H9 (cell line): Measurements from ENCODE around the gene LMF1. TPM values are rescaled to one million over a fixed set of nuclear protein-coding genes. Genes with fewer than 3 reads are reported as not detected.

Source experiments
- DNase-seq: peaks from one replicate; pipeline ENCODE4 v3.0.0-alpha.2; 2017
- H2AFZ ChIP-seq: one replicate; pipeline ENCODE4 v1.6.1; 2013; ENCODE audit warnings: mild to moderate bottlenecking, low read length, control low read depth, moderate library complexity
- H2AK5ac ChIP-seq: 2 replicates; pipeline ENCODE4 v1.6.1; 2013; ENCODE audit warnings: low read length, control low read depth, mixed read lengths; ENCODE audit not compliant: insufficient read length
- H2BK120ac ChIP-seq: one replicate; pipeline ENCODE4 v1.6.1; 2013; ENCODE audit warnings: low read depth, mild to moderate bottlenecking, low read length, control low read depth, inconsistent platforms; ENCODE audit not compliant: poor library complexity, severe bottlenecking
- H2BK12ac ChIP-seq: 2 replicates; pipeline ENCODE4 v1.6.1; 2013; ENCODE audit warnings: low read length, control low read depth, mixed read lengths, low read depth; ENCODE audit not compliant: insufficient read length
- H2BK15ac ChIP-seq: 2 replicates; pipeline ENCODE4 v1.6.1; 2013; ENCODE audit warnings: low read depth, low read length, control low read depth
- H2BK20ac ChIP-seq: one replicate; pipeline ENCODE4 v1.6.1; 2013; ENCODE audit warnings: low read depth, mild to moderate bottlenecking, low read length, control low read depth, inconsistent platforms; ENCODE audit not compliant: poor library complexity, severe bottlenecking
- H2BK5ac ChIP-seq: 2 replicates; pipeline ENCODE4 v1.6.1; 2013; ENCODE audit warnings: low read length, control low read depth, mixed read lengths; ENCODE audit not compliant: insufficient read length
- H3K14ac ChIP-seq: 2 replicates; pipeline ENCODE4 v1.6.1; 2013; ENCODE audit warnings: low read length, control low read depth; ENCODE audit not compliant: insufficient read depth
- H3K18ac ChIP-seq: 2 replicates; pipeline ENCODE4 v1.6.1; 2013; ENCODE audit warnings: low read depth, mild to moderate bottlenecking, mixed read lengths, low read length, control low read depth; ENCODE audit not compliant: insufficient read length
- H3K23ac ChIP-seq: 2 replicates; pipeline ENCODE4 v1.6.1; 2013; ENCODE audit warnings: low read length, control low read depth, mixed read lengths, low read depth; ENCODE audit not compliant: insufficient read length
- H3K23me2 ChIP-seq: 2 replicates; pipeline ENCODE4 v1.6.1; 2013; ENCODE audit warnings: low read depth, mild to moderate bottlenecking, mixed read lengths, low read length, control low read depth; ENCODE audit not compliant: insufficient read length, poor library complexity, severe bottlenecking
- H3K27ac ChIP-seq: 2 replicates; pipeline ENCODE4 v1.5.1; 2013; ENCODE audit warnings: low read length, control low read depth, mixed read lengths, low read depth; ENCODE audit not compliant: insufficient read length
- H3K27me3 ChIP-seq: 2 replicates; pipeline ENCODE4 v1.6.1; 2013; ENCODE audit warnings: low read length, control low read depth, inconsistent platforms; ENCODE audit not compliant: insufficient read depth
- H3K4ac ChIP-seq: 2 replicates; pipeline ENCODE4 v1.6.1; 2013; ENCODE audit warnings: low read depth, mild to moderate bottlenecking, control low read depth, inconsistent platforms, low read length, moderate library complexity
- H3K4me1 ChIP-seq: 2 replicates; pipeline ENCODE4 v1.6.1; 2013; ENCODE audit warnings: low read length, control low read depth, inconsistent platforms; ENCODE audit not compliant: insufficient read depth
- H3K4me2 ChIP-seq: 2 replicates; pipeline ENCODE4 v1.6.1; 2013; ENCODE audit warnings: low read length, control low read depth, mixed read lengths; ENCODE audit not compliant: insufficient read length, insufficient read depth
- H3K56ac ChIP-seq: 2 replicates; pipeline ENCODE4 v1.6.1; 2013; ENCODE audit warnings: low read depth, mild to moderate bottlenecking, mixed read lengths, low read length, control low read depth; ENCODE audit not compliant: insufficient read length
- H3K79me1 ChIP-seq: 2 replicates; pipeline ENCODE4 v1.6.1; 2013; ENCODE audit warnings: low read depth, mild to moderate bottlenecking, moderate library complexity, low read length, control low read depth, inconsistent platforms; ENCODE audit not compliant: insufficient read depth, poor library complexity, severe bottlenecking
- H3K79me2 ChIP-seq: 2 replicates; pipeline ENCODE4 v1.6.1; 2013; ENCODE audit warnings: low read length, control low read depth, inconsistent platforms; ENCODE audit not compliant: insufficient read depth
- H3K9ac ChIP-seq: 2 replicates; pipeline ENCODE4 v1.6.1; 2013; ENCODE audit warnings: low read length, control low read depth, mixed read lengths; ENCODE audit not compliant: insufficient read length; ENCODE audit errors: extremely low read depth
- H3K9me3 ChIP-seq: one replicate; pipeline ENCODE4 v1.6.1; 2013; ENCODE audit warnings: low read depth, low read length, inconsistent platforms; ENCODE audit not compliant: control insufficient read depth
- H3T11ph ChIP-seq: one replicate; pipeline ENCODE4 v1.6.1; 2013; ENCODE audit warnings: mild to moderate bottlenecking, low read length, control low read depth, inconsistent platforms
- H4K20me1 ChIP-seq: one replicate; pipeline ENCODE4 v1.6.1; 2013; ENCODE audit not compliant: control insufficient read depth, insufficient read length, insufficient read depth
- H4K5ac ChIP-seq: 2 replicates; pipeline ENCODE4 v1.6.1; 2013; ENCODE audit warnings: low read depth, mild to moderate bottlenecking, mixed read lengths, low read length, control low read depth; ENCODE audit not compliant: insufficient read length
- H4K8ac ChIP-seq: replicated peaks from 2 replicates; pipeline ENCODE4 v1.6.1; 2013; ENCODE audit warnings: low read length, control low read depth, mixed read lengths, low read depth; ENCODE audit not compliant: insufficient read length
- H4K91ac ChIP-seq: 2 replicates; pipeline ENCODE4 v1.6.1; 2013; ENCODE audit warnings: low read depth, mild to moderate bottlenecking, moderate library complexity, mixed read lengths, low read length, control low read depth; ENCODE audit not compliant: insufficient read length
- H3K27ac Mint-ChIP-seq, 3 experiments: 2 replicates in 2 of 3; 3 replicates in 1 of 3; pipeline ENCODE4 v1.8.0; 2020 to 2021; ENCODE audit warnings: mixed read lengths in 3 of 3, mild to moderate bottlenecking in 1 of 3, moderate library complexity in 1 of 3
- H3K27me3 Mint-ChIP-seq: 2 replicates; pipeline ENCODE4 v1.8.0; 2021; ENCODE audit warnings: low read depth, mild to moderate bottlenecking, moderate library complexity, mixed read lengths
- H3K36me3 Mint-ChIP-seq, 3 experiments: 2 replicates in 2 of 3; 3 replicates in 1 of 3; pipeline ENCODE4 v1.8.0; 2020 to 2021; ENCODE audit warnings: low read depth in 3 of 3, mixed read lengths in 3 of 3; ENCODE audit not compliant: insufficient read depth in 1 of 3
- H3K4me1 Mint-ChIP-seq, 2 experiments: 2 replicates each; pipeline ENCODE4 v1.8.0; 2020; ENCODE audit warnings: mixed read lengths in 2 of 2
- H3K4me3 Mint-ChIP-seq, 2 experiments: 2 replicates in 1 of 2; 3 replicates in 1 of 2; pipeline ENCODE4 v1.8.0; 2020 to 2021; ENCODE audit warnings: mild to moderate bottlenecking in 2 of 2, mixed read lengths in 2 of 2, moderate library complexity in 1 of 2
- H3K9me3 Mint-ChIP-seq, 2 experiments: 2 replicates in 1 of 2; 3 replicates in 1 of 2; pipeline ENCODE4 v1.8.0; 2020; ENCODE audit warnings: mild to moderate bottlenecking in 2 of 2, mixed read lengths in 2 of 2, moderate library complexity in 1 of 2
- WGBS: extraction: QIAGEN DNeasy Blood & Tissue Kit; methylation state at CpG from one replicate; pipeline ENCODE4 v1.1.7; 2013; ENCODE audit warnings: missing lambda C conversion rate, low lambda C conversion rate, mixed read lengths; ENCODE audit not compliant: insufficient read length; ENCODE audit errors: extremely low coverage; 5-methylcytosine and 5-hydroxymethylcytosine counted together
- total RNA-seq: library from RNA; stranded (reverse); gene quantifications from 2 replicates; pipeline ENCODE4 v1.2.1, GENCODE V29; 2021
- TF ChIP-seq, protein P1 (sequence below): fragments of 200-600 bp; sonication (generic); conservative IDR thresholded peaks from 3 replicates; pipeline ENCODE4 v1.8.0; 2021; ENCODE audit warnings: antibody characterized with exemption, mild to moderate bottlenecking

Gene LMF1
- total RNA-seq, 1 experiment from 2014 or later = 7.1 TPM

GRCh38 chr16:908526-909155, 62.1 kb downstream of the LMF1 start:
- Histone ChIP-seq H3K4me2 (no peak overlapping the region), H3K14ac (no peak overlapping the region; the same call in 1 of the 2 replicates), H3K56ac (no peak overlapping the region), H4K20me1 (no peaks in the 10 kb centered on the region), H3K4ac (no peak overlapping the region), H3K4me1 (no peaks in the 10 kb centered on the region), H2BK5ac (no peak overlapping the region), H3K9ac (no peak overlapping the region), H3K79me2 (no peaks in the 10 kb centered on the region), H2AFZ (no peak overlapping the region), H2BK20ac (no peak overlapping the region), H2BK15ac (no peak overlapping the region), H4K8ac (no peak overlapping the region), H4K5ac (no peak overlapping the region), H3K79me1 (no peaks in the 10 kb centered on the region), H3K23ac (no peak overlapping the region), H3K23me2 (no peaks in the 10 kb centered on the region), H3K27ac (no peak overlapping the region), H3K9me3 (no peaks in the 10 kb centered on the region), H2BK120ac (no peak overlapping the region), H3K18ac (no peak overlapping the region), H4K91ac (no peak overlapping the region), H3T11ph (no peak overlapping the region), H2BK12ac (no peak overlapping the region), H2AK5ac (no peak overlapping the region), H3K27me3 (no peaks in the 10 kb centered on the region)
- H3K9me3 Mint-ChIP-seq = peaks cover 17 to 21% of the 10 kb centered on the region in 2 experiments
- no peaks in the 10 kb centered on the region; the same call in 1 of the 2 replicates for H3K27me3 Mint-ChIP-seq
- H3K36me3 Mint-ChIP-seq = peaks cover 9 to 18% (median 14%) of the 10 kb centered on the region in 3 experiments; a peak in 6 of 7 replicates
- H3K4me3 Mint-ChIP-seq = no peak overlapping the region; a peak in 1 of 5 replicates
- H3K4me1 Mint-ChIP-seq = 0 out of 4 replicates have a peak, but pooled peaks cover 2 to 3% of the 10 kb centered on the region in 2 experiments
- TF ChIP-seq, protein P1, sequence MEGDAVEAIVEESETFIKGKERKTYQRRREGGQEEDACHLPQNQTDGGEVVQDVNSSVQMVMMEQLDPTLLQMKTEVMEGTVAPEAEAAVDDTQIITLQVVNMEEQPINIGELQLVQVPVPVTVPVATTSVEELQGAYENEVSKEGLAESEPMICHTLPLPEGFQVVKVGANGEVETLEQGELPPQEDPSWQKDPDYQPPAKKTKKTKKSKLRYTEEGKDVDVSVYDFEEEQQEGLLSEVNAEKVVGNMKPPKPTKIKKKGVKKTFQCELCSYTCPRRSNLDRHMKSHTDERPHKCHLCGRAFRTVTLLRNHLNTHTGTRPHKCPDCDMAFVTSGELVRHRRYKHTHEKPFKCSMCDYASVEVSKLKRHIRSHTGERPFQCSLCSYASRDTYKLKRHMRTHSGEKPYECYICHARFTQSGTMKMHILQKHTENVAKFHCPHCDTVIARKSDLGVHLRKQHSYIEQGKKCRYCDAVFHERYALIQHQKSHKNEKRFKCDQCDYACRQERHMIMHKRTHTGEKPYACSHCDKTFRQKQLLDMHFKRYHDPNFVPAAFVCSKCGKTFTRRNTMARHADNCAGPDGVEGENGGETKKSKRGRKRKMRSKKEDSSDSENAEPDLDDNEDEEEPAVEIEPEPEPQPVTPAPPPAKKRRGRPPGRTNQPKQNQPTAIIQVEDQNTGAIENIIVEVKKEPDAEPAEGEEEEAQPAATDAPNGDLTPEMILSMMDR = no peak
- WGBS = no CpG with 5 or more reads among the region's 15 CpGs
- H3K27ac Mint-ChIP-seq = no peak overlapping the region; a peak in 1 of 7 replicates
- no peak for DNase-seq
